ENCODE results near the gene ATP2C1. TPM values are rescaled to one million over a fixed set of nuclear protein-coding genes. Genes with fewer than 3 reads are reported as not detected.

The ATP2C1 gene
- total and polyA plus RNA-seq, 8 donors = 12.2 to 54.6 (median 23.6) TPM

GRCh38 chr3:130961458-130961857, 67.6 kb downstream of the ATP2C1 start:
- Histone ChIP-seq H3K27ac (no peak overlapping the region), H3K4me3 (no peak overlapping the region), H3K4me1 (no peaks in the 10 kb centered on the region), H3K27me3 (no peaks in the 10 kb centered on the region), H3K36me3 (peaks cover 0 to 20% (median 6%) of the 10 kb centered on the region in 3 donors), H3K9me3 (no peaks in the 10 kb centered on the region)
- no peak for DNase-seq
- no peak for ATAC-seq
- no peak for TF ChIP-seq CTCF (IDR thresholded peaks at IDR 0.05)
- FAIRE-seq = no peak
- intact Hi-C loops (cut with DNase I) = no loop called here

GRCh38 chr3:130963444-130963843, 69.6 kb downstream of the ATP2C1 start:
- intact Hi-C loops (cut with DNase I) = no loop called here
- no peak for TF ChIP-seq CTCF (IDR thresholded peaks at IDR 0.05)
- H3K4me1 ChIP-seq = no peaks in the 10 kb centered on the region
- DNase-seq (no peak), FAIRE-seq (no peak), ATAC-seq (no peak)
- no peak overlapping the region for H3K4me3 ChIP-seq
- WGBS, 2 donors = 55 to 63% methylated on average over 2 of the region's 2 CpGs
- H3K27me3 ChIP-seq = no peaks in the 10 kb centered on the region
- H3K9me3 ChIP-seq = no peaks in the 10 kb centered on the region
- H3K36me3 ChIP-seq = peaks cover 0 to 20% (median 6%) of the 10 kb centered on the region in 3 donors
- H3K27ac ChIP-seq = no peak overlapping the region

GRCh38 chr3:130963878-130964277, 70.0 kb downstream of the ATP2C1 start:
- FAIRE-seq (no peak), ATAC-seq (no peak), DNase-seq (no peak)
- no peak for TF ChIP-seq CTCF (IDR thresholded peaks at IDR 0.05)
- Histone ChIP-seq H3K4me3 (no peak overlapping the region), H3K27me3 (no peaks in the 10 kb centered on the region), H3K27ac (no peak overlapping the region), H3K4me1 (no peaks in the 10 kb centered on the region), H3K36me3 (peaks cover 0 to 20% (median 6%) of the 10 kb centered on the region in 3 donors), H3K9me3 (no peaks in the 10 kb centered on the region)
- intact Hi-C loops (cut with DNase I) = no loop called here
- 92 to 93% methylated on average over 3 of the region's 3 CpGs for WGBS, 2 donors

- intact Hi-C loops (cut with DNase I) = no loop called here
- TF ChIP-seq CTCF (IDR thresholded peaks at IDR 0.05) = no peak
- no peak overlapping the region for H3K27ac ChIP-seq
- FAIRE-seq (no peak), DNase-seq (no peak), ATAC-seq (no peak)
- H3K27me3 ChIP-seq = no peaks in the 10 kb centered on the region
- no peaks in the 10 kb centered on the region for H3K4me1 ChIP-seq
- no peak overlapping the region for H3K4me3 ChIP-seq
- H3K9me3 ChIP-seq = no peaks in the 10 kb centered on the region
- H3K36me3 ChIP-seq = peaks cover 0 to 15% (median 7%) of the 10 kb centered on the region in 3 donors
- WGBS, 2 donors = 97 to 98% methylated on average over 2 of the region's 2 CpGs
Measured at GRCh38 chr3:130967281-130967680, 73.4 kb downstream of the ATP2C1 start.

GRCh38 chr3:130968221-130968620, 74.3 kb downstream of the ATP2C1 start:
- DNase-seq (no peak), ATAC-seq (no peak), FAIRE-seq (no peak)
- peaks cover 0 to 15% (median 7%) of the 10 kb centered on the region in 3 donors for H3K36me3 ChIP-seq
- intact Hi-C loops (cut with DNase I) = no loop called here
- H3K9me3 ChIP-seq = no peaks in the 10 kb centered on the region
- H3K4me1 ChIP-seq = no peaks in the 10 kb centered on the region
- H3K27ac ChIP-seq = no peak overlapping the region
- 80 to 97% methylated on average over 3 of the region's 3 CpGs for WGBS, 2 donors
- TF ChIP-seq CTCF (IDR thresholded peaks at IDR 0.05) = no peak
- no peaks in the 10 kb centered on the region for H3K27me3 ChIP-seq
- H3K4me3 ChIP-seq = no peak overlapping the region
